Measurements from ENCODE around the gene MST1R.

The MST1R gene

DNA sequence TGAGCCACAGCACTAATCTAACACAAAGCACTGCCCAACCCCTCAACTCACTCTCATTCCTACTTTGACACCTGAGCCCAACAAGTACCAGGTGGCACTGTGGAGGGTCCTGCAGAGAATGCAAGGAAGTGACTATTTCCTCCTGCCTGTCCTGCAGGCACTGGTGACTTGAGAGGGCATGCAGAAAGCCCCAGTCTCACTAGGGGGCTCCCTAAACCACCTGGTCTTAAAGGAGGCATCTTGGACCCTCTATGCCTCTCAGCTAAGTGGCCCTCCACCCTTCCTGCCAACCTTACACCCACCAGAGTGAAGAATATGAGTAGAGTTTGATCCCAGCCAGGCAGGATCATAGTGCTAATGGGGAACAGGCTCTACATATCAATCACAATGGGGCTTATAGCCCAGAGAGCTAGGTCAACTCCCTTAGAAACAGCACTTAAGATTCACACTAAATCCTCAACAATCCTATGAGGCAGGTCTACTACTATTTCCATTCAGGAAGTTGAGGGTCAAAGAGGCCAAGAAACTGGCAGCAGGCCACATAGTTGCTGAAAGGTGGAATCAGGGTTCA, 62.5 kb downstream of the MST1R start:
- DNase-seq (ENCODE audit: low read depth) = peak; percentile 44

GRCh38 chr3:49840388-49840787, 63.3 kb downstream of the MST1R start:
- DNase-seq (ENCODE audit: low read depth) = peak; percentile 8
- no peak overlapping the region for H3K4me3 ChIP-seq (replicated peaks; ENCODE audit: low read depth, low read length)
- no peak for TF ChIP-seq CTCF (IDR thresholded peaks at IDR 0.05; ENCODE audit: low read length, missing control alignments)

More for the DNA sequence above, 62.5 kb downstream of the MST1R start:
- peak; percentile 53 for TF ChIP-seq CTCF (IDR thresholded peaks at IDR 0.05; ENCODE audit: low read length, missing control alignments)
- no peak overlapping the region for H3K4me3 ChIP-seq (replicated peaks; ENCODE audit: low read depth, low read length)

- no peak overlapping the region for H3K4me3 ChIP-seq (replicated peaks; ENCODE audit: low read depth, low read length)
- DNase-seq (ENCODE audit: low read depth) = peak; percentile 90
- peak; percentile 88 for TF ChIP-seq CTCF (IDR thresholded peaks at IDR 0.05; ENCODE audit: low read length, missing control alignments)
These were observed 64.4 kb downstream of the MST1R start for GRCh38 chr3:49839193-49839809.
